Keratinocyte (primary cell): ENCODE results near the gene RASAL2.

Experiments used
- EZH2 ChIP-seq: IDR thresholded peaks from one replicate; pipeline ENCODE4 v1.6.1; 2012; ENCODE audit warnings: inconsistent platforms, mild to moderate bottlenecking, low read length, moderate library complexity
- TF ChIP-seq, protein P1 (sequence below), 3 experiments: IDR thresholded peaks in 1 of 3; conservative IDR thresholded peaks in 1 of 3; optimal IDR thresholded peaks in 1 of 3; 2 replicates in 2 of 3; 3 replicates in 1 of 3; pipeline versions ENCODE3 to v1.5.1; 2011; ENCODE audit warnings: low read length in 3 of 3, mild to moderate bottlenecking in 3 of 3, moderate library complexity in 2 of 3, control low read depth in 1 of 3, inconsistent platforms in 1 of 3; ENCODE audit not compliant: insufficient read depth in 2 of 3; ENCODE audit errors: extremely low read depth in 1 of 3

DNA sequence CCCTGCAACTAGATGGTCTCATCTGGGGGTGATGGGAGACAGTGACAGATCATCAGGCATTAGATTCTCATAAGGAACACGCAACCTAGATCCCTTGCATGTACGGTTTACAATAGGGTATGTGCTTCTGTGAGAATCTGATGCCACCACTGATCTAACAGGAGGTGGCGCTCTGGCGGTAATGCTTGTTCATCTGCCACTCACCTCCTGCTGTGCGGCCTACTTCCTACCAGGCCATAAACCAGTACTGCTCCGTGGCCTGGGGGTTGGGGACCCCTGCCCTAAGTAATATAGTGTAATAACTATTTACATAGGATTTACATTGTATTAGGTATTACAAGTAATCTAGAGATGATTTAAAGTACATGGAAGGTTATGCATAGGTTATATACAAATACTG is 267.9 kb downstream of the RASAL2 start:
- TF ChIP-seq, protein P1, sequence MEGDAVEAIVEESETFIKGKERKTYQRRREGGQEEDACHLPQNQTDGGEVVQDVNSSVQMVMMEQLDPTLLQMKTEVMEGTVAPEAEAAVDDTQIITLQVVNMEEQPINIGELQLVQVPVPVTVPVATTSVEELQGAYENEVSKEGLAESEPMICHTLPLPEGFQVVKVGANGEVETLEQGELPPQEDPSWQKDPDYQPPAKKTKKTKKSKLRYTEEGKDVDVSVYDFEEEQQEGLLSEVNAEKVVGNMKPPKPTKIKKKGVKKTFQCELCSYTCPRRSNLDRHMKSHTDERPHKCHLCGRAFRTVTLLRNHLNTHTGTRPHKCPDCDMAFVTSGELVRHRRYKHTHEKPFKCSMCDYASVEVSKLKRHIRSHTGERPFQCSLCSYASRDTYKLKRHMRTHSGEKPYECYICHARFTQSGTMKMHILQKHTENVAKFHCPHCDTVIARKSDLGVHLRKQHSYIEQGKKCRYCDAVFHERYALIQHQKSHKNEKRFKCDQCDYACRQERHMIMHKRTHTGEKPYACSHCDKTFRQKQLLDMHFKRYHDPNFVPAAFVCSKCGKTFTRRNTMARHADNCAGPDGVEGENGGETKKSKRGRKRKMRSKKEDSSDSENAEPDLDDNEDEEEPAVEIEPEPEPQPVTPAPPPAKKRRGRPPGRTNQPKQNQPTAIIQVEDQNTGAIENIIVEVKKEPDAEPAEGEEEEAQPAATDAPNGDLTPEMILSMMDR (optimal IDR thresholded peaks at IDR 0.05 in 1 of 3, IDR thresholded peaks at IDR 0.05 in 1 of 3, conservative IDR thresholded peaks at IDR 0.05 in 1 of 3; ENCODE audit: extremely low read depth in 1 of 3, insufficient read depth in 2 of 3, low read length in 3 of 3): peak in 1 of 3 experiments; percentile 52
- TF ChIP-seq EZH2: no peak
